GM18907 (cell line): ENCODE results near the gene ELMO1.

Experiments used
- ATAC-seq: cut with Tn5 transposase; IDR thresholded peaks from one replicate; pipeline ENCODE4 v1.9.1; 2021; ENCODE audit warnings: mild to moderate bottlenecking, moderate library complexity; ENCODE audit not compliant: unreplicated experiment

Gene ELMO1

GRCh38 chr7:37109016-37109683 lies 339.5 kb downstream of the ELMO1 start:
- ATAC-seq, result no peak

DNA sequence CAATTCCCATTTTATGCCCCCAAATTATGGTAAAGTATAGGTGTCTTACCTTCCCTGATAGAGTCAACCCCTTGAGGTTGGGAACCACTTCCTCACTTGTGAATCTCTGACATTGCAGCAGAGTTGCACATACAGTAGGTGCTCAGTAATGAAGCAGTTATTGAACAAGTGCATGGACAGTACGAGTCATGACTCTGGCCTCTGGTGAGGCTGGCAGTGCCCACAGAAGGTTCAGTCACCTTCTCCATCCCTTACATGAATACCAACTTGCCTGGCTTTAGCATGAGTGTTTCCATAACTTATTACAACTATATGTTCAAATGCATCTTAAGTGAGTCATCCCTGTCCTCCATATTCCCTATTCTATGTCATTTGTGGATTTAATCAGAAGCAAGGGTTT lies 340.0 kb downstream of the ELMO1 start:
- no peak for ATAC-seq

GRCh38 chr7:37107047-37107750 lies 341.5 kb downstream of the ELMO1 start:
- no peak for ATAC-seq

GRCh38 chr7:37105762-37106161 lies 342.9 kb downstream of the ELMO1 start:
- no peak for ATAC-seq

DNA sequence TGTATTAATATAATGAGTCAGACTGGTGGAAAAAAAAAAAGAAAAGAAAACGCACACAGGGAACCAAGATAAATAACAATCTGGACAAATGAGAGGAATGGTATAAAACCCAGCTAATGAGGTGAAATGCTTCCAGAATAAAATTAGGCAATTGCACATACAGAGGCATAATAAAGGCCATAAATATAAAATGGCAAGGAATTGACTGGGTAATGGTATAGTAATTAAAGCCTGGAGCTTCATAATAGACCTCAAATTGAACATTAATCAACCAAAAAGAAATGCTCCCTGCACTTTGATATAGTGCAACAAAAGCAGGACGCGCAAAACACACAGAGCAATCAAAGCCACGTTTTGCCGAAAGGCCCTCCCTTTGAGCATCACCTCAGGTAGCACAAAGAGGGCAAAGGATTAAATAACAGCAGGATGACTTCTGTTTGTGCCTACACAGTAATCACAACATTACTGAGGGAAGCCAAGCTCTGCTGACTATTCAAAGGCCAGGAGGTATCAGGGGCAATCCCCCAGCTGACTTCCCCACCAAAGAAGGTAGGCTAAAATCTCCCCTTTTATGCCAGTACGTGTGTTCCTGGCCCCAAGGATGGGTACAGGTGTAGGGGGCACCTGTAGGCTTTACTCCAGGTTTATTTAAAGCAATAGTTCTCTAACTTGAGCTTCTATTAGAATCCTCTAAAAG lies 343.7 kb downstream of the ELMO1 start:
- ATAC-seq, result no peak

DNA sequence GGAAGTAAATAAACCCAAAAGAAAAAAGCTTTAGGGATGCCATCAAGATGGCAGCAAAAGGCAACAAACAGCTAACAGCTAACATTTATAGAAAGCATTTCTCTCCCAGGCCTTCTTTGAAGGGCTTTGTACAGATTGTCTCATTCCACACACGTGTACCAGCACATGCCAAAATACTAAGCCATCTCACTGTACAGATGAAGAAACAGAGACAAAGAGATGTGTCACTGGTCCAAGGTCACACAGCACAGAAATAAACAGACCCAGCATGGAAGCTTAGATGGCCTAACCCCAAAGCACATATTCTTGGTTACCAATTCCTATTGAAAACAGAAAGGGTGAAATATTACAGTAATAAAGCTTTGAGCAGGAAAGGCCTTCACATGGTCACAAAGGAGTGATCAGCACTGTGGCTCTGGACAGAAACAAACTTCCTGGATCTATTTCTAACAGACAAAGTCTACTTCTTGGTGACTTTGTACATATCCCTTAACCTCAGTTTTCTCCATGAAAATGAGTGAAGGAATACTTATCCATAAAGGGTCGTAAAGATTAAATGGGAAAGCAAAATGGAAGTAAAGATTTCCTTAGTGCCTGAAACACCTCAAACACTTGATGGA lies 346.0 kb downstream of the ELMO1 start:
- no peak for ATAC-seq

DNA sequence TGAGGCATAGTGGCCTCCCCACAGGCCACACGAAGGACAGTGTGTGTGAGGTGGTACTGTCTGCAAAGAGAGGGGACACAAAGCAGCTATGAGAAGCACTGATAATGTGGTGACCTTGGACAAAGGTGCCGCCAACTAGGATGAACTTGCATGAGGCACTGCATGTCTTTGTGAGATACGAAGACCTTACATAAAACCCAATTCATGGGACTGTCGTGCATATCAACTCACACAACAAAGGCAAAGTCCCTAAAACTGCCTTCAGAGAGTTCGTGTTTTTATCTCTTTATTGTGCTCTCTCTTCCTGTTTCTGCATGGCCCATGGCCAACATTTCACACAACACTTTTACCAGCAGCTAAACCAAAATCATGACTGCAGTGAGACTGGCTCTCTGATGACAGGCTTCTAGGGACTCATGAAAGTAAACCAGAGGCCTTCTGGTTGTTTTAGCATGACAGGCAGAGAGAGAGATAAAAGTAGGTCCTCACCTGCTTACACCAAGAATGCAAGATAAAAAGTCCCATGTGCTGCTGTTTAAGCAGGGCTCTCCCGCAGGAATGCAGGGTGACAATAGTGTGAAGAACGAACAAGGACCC lies 347.8 kb downstream of the ELMO1 start:
- no peak for ATAC-seq

DNA sequence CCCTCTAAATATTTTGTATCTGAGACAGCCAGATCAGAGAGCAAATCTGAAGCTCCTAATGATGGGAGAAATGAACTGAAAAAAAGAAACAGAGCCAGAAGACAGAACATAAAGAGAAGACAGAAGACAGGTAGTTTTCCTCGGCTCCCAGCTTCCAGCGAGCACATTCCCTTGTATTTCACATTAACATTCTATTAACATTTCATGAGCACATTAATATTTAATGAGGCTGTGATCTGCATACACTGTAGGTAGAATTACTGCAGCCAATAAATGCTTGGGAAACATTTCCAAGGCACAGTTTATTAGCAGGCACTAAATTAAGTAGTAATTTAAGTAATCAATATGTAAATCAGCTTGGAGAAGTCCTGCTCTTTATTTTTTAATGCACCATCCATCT lies 349.9 kb downstream of the ELMO1 start:
- no peak for ATAC-seq

DNA sequence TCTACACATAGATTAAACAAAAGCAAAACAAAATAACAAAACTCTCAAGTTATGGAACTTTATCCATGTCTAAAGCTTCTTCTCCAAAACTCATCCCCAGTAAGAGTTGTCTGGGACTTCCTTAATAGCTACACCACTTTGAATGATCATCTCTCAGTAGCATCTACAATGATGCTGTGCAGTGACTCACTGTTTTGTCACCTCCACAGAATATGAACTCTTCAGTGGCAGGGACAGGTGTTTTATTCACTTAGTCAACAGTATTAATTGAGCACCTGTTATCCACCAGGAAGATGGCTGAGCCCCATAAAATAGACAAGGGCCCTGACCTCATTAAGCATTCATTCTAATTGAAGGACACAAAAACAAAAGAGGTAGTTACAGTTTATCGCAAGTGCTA lies 350.7 kb downstream of the ELMO1 start:
- no peak for ATAC-seq

- ATAC-seq, result no peak
Observed at GRCh38 chr7:37097276-37097675, 351.4 kb downstream of the ELMO1 start.

GRCh38 chr7:37096341-37096740 lies 352.3 kb downstream of the ELMO1 start:
- no peak for ATAC-seq

GRCh38 chr7:37095122-37095521 lies 353.5 kb downstream of the ELMO1 start:
- ATAC-seq, result no peak

DNA sequence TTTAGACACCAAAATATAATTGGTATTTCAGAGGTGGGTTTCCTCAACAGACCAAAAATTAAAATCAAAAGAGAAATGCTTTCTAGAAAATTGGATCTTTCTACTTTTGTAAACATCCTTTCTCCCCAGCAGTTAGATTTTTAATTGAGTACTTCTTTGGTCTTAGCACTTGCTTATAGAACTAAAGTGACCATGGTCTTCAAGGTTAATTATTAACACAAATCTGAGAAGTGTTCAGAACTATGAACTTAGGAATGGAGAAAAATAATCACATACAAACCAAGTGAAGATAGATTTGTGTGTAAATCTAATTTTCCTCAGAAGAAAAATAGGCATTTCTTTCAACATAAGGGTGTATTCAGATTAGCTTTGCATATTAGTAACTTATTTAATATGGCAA lies 355.4 kb downstream of the ELMO1 start:
- ATAC-seq, result no peak

DNA sequence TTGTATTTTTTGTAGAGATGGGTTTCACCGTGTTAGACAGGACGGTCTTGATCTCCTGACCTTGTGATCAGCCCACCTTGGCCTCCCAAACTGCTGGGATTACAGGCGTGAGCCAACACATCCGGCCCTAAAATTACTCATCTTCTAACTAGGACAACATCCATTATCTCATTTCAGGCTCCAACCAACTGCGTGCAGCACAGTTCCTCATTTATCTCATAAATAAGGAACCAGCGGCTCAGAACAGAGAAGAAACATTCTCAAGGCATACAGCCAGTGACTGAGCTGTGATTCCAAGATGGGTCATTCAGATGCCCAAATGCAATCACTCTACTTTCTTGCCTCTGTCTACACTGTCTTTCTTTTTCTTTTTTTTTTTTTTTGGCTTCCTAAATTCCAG lies 356.1 kb downstream of the ELMO1 start:
- no peak for ATAC-seq

GRCh38 chr7:37089972-37090371 lies 358.7 kb downstream of the ELMO1 start:
- ATAC-seq, result no peak

DNA sequence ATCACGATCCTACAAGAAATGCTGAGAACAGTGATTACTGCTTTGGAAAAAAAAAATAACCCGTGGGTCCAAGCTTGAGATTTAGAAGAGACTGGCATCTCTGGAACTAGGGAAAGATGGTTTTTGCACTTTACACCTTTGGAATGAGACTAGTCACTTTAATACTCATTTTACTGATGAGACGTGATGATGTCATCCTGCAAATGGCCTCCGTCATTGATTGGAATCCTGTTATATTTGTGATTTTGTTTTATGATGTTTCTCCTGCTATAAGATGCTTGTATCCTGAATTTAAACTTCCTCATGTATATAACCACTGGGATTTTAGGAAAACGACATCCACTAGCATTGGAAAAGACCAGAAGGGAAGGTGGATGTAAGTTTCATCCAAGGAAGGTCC lies 363.1 kb downstream of the ELMO1 start:
- ATAC-seq, result no peak

DNA sequence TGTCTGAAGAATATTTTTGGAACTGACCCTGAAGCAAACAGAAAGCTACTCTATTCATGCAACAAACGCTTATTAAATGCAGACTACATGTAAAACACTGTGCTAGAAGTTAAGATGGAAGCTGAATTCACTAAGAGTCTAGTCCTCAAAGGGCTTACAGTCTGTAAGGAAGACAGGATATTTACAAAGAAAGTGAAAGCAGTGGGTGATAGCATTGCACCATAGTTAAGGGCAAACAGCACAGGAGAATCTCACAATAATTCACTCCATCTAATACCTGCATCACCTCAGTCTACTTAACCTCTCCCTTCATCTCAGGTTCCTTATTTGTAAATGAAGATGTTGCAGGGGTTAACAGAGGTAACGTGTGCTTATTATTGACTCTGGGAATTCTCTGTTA lies 364.4 kb downstream of the ELMO1 start:
- ATAC-seq, result no peak

DNA sequence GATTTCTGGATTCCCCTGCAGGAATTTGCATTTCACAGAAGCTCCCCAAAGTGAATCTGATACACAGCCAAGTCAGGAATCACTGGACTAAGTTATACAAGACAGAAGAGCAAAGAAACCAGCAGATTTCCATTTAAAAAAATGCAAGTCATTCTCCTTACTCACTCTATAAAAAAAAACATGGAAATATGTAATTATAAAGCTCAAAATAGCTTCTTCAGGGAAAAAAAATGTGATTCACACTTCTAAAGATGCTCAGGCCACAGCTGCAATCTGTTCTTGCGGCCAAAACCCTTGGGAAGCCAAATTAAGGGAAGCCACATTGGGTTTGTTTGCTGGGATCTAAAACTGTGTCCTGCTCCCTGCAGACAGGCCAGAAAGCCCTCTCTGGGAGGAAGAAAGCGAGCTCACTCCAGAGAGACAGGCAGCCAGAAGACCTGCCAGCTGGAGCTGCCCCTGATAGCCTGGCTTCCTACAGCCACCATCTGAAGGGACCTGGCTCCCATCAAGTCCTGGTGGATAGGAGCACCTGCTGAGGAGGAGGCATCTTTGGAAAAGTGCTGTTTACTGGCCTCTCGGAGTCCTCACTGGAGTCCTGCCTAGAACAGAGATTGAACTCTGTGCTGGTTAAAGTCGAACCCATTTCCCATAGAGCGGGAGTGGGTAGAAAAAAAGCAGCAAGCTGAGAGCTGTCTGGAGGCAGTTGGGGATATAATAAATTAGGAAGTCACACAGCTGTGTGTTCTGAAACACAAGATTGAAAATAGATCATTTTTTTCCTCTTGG lies 365.2 kb downstream of the ELMO1 start:
- ATAC-seq, result no peak

GRCh38 chr7:37081436-37081835 lies 367.2 kb downstream of the ELMO1 start:
- ATAC-seq, result no peak

DNA sequence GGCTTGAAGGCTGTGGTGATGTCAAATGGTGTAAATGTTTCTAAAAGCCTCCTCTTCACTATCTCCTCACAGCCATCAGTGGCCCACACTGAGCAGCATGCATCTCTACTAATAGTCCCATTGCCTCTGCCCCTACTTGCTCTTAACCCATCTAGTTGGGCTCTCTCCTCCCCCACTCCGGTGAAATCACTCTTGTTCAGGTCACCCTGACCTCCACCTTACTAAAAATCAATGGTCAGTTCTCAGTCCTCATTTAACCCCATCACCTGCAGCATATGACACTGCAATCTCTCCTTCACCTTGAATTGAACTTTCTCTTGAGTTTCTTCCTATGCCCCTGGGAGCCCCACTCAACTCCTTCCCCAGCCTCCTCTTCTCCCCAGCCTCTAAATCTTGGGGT lies 369.2 kb downstream of the ELMO1 start:
- ATAC-seq, result no peak

- ATAC-seq, result no peak
Observed at GRCh38 chr7:37076668-37077067, 372.0 kb downstream of the ELMO1 start.
